GM18909 (cell line): ENCODE data around the gene CCR3.

Source experiments
- ATAC-seq: cut with Tn5 transposase; IDR thresholded peaks from one replicate; pipeline ENCODE4 v1.9.1; 2021; ENCODE audit warnings: mild to moderate bottlenecking; ENCODE audit not compliant: unreplicated experiment, poor library complexity

The CCR3 gene

GRCh38 chr3:46218196-46218709, 24.0 kb upstream of the CCR3 start:
- no peak for ATAC-seq

- ATAC-seq: no peak
These were observed 20.9 kb upstream of the CCR3 start for GRCh38 chr3:46221391-46221790.

GRCh38 chr3:46221938-46222337, 20.3 kb upstream of the CCR3 start:
- no peak for ATAC-seq

GRCh38 chr3:46222435-46223161, 19.7 kb upstream of the CCR3 start:
- ATAC-seq: no peak

GRCh38 chr3:46228260-46229242, 13.7 kb upstream of the CCR3 start:
- no peak for ATAC-seq

- ATAC-seq: no peak
These were observed 10.9 kb upstream of the CCR3 start for GRCh38 chr3:46231323-46231722.

- no peak for ATAC-seq
These were observed 9.1 kb upstream of the CCR3 start for GRCh38 chr3:46233194-46233593.

- ATAC-seq: no peak
These were observed 6.8 kb upstream of the CCR3 start for GRCh38 chr3:46235425-46235824.

- ATAC-seq: no peak
These were observed 5.8 kb upstream of the CCR3 start for GRCh38 chr3:46236294-46237054.

- ATAC-seq: no peak
These were observed 3.9 kb upstream of the CCR3 start for GRCh38 chr3:46238386-46238785.

GRCh38 chr3:46239301-46239938, 2.8 kb upstream of the CCR3 start:
- ATAC-seq: no peak

- ATAC-seq: no peak
These were observed 2.3 kb upstream of the CCR3 start for GRCh38 chr3:46239952-46240351.

GRCh38 chr3:46243560-46243959, 1.3 kb downstream of the CCR3 start:
- ATAC-seq: no peak

GRCh38 chr3:46245146-46245545, 2.9 kb downstream of the CCR3 start:
- no peak for ATAC-seq

GRCh38 chr3:46252980-46253379, 10.7 kb downstream of the CCR3 start:
- no peak for ATAC-seq

GRCh38 chr3:46258525-46258924, 16.3 kb downstream of the CCR3 start:
- no peak for ATAC-seq

GRCh38 chr3:46261926-46262594, 19.8 kb downstream of the CCR3 start:
- no peak for ATAC-seq

- no peak for ATAC-seq
These were observed 21.7 kb downstream of the CCR3 start for GRCh38 chr3:46264002-46264401.

- no peak for ATAC-seq
These were observed 24.3 kb downstream of the CCR3 start for GRCh38 chr3:46266598-46266997.
